SK-N-DZ (cell line): ENCODE data around the gene TIAM2. TPM values are rescaled to one million over a fixed set of nuclear protein-coding genes. Genes with fewer than 3 reads are reported as not detected.
"Not testable (repeated sequence)": the region's sequence is repeated elsewhere in the genome, so short reads cannot be mapped to it uniquely, and the experiment has no call there.

Source experiments
- DNase-seq: peaks from one replicate; pipeline ENCODE4 v3.0.0-alpha.2; 2015; ENCODE audit warnings: low spot score
- polyA plus RNA-seq, 2 experiments: library from polyadenylated mRNA; depleted of rRNA; stranded (reverse); fragments of >200 nt; gene quantifications; 2 replicates each; pipeline ENCODE4 v1.2.3, GENCODE V29; 2014

TIAM2 gene
- 9.5 and 23.2 TPM in 2 replicates for polyA plus RNA-seq (2014; cell fraction: cytosol; rRNA removed)
- 18.6 and 28.3 TPM in 2 replicates for polyA plus RNA-seq (2014; cell fraction: nucleus; rRNA removed)

DNA sequence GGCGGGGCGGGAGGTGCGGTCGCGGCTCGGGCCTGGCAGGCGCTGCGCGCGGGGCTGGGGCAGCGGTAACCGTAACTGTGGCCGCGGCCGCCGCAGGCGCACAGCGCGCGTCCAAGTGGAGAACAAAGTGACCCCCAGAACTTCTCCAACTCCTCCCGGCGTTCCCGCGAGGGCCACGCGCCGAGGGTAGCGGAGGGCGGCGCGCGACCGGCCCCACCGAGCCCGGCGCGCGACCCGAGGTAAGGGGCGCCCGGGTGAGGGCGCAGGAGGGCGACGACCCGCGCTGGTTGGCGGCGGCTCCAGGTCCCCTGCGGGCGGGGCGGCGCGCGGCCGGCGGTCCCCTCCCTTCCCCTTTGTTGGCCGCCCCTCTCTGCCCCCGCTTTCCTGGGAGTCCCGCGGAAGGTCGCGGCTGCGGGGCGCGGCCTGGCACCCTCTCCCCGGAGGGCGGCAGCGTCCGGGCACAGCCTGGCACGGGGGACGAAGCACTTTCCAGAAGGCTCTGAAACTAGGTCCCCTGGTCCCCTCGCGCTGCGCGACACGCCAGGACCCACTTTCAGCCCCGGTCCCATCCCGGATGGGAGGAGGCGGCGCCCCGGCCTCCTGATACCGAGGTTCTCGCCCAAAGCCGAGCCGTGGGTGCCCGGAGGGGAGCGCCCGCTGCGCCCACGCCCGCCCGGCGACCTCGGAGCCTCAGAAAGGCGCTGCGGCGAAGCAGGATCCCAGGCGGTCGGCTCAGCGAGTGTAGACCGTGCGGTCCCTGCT lies at the start of gene TIAM2:
Gene TIAM2 (plus strand): TSS at position 62 of the 762 bp plus-strand sequence. CDS start 133,909 bp downstream, outside the sequence.
- peak; percentile 47 for DNase-seq

- no peak for DNase-seq
Observed at GRCh38 chr6:154950979-154951344, 44.2 kb upstream of the TIAM2 start.

DNA sequence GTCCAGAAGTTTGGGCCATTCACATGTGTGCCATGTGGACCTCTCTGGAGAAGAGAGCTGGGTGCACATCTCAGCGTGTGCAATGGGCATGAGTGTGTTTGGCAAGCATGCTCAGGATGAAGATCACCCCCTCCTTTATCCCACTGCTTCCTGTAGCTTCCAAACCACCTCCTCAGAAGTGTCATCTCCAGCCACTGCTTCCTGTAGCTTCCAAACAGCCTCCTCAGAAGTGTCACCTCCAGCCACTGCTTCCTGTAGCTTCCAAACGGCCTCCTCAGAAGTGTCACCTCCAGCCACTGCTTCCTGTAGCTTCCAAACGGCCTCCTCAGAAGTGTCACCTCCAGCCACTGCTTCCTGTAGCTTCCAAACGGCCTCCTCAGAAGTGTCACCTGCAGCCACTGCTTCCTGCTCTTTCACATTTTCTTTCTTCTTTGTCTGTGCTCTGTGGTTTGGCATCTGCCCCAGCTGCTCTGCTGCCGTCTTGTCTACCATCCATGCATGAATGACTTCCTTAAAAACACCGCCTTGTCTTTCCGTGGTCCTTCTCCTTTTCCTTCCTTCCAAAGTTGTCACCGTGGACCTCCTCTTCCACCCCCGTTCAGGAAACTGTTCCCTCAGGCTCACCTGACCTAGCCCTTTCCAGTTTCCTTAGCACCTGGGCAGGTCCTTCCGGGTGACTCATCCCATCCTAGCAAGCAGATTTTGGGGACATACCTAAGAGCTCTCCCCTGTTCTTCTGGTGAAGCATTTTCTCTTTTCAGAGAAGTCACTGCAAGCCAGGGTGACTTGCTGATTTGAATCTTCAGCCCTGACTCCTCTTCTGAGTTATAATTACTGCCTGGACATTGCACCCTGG lies 43.5 kb upstream of the TIAM2 start:
- DNase-seq, result no peak

DNA sequence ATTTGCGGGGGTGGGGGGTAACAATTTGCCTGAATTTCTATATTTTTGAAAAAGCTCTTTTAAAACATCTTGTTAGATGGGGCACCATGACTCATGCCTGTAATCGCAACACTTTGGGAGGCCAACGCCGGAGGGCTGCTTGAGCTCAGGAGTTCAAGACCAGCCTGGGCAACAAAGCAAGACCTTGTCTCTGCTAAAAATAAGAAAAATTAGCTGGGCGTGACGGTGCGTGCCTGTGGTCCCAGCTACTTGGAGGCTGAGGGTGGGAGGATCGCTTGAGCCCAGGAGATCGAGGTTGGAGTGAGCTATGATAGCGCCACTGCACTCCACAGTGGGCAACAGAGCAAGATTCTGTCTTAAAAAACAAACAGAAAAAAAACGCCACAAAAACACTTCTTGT lies 41.5 kb upstream of the TIAM2 start:
- DNase-seq, result no peak

GRCh38 chr6:154954347-154954746 lies 40.8 kb upstream of the TIAM2 start:
- no peak for DNase-seq

DNA sequence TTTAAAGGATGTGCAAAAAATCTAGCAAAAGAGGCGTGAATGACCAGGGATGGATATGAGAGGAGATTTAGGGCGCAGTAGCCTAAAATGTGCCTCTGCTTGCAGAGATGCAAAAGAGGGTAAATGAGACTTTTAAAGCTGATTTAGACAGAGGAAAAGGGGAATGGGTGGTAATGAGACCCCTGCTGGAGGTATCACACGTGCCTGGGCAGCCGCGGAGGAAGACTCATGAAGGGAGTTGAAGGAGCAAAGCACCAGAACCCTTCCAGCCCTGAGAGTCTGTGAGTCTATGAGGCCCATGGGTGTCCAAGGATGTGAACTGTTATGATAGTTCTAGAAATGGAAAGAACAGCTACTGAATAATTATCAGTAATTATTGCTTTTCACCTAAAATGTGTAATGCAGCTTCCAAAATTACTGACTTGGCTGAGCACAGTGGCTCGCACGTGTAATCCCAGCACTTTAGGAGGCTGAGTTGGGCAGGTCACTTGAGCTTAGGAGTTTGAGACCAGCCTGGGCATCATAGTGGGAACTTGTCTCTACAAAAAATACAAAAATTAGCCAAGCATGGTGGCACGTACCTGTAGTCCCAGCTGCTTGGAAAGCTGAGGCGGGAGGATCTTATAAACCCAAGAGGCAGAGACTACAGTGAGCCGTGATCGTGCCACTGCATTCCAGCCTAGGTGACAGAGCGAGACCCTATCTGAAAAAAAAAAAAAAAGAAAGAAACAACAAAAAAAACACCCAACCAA lies 38.2 kb upstream of the TIAM2 start:
- no peak for DNase-seq

DNA sequence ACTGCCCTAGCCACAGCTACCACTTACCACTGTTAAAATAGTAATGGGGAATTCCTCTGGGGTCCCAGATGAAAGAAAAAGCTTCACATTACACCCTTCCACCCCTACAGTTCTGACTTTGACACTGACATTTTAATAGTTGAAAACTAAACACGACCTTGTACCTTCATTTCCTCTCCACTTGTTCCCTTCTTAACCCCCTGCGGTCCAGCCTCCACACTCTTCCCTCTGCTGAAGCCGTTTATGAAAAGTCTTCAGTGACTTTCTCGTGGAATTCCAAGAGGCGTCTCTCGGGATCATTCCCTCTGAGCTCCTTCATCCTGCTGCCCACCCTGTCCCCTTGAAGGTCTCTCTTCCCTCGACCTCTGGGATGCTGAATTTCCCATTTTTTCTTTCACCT lies 36.6 kb upstream of the TIAM2 start:
- no peak for DNase-seq

DNA sequence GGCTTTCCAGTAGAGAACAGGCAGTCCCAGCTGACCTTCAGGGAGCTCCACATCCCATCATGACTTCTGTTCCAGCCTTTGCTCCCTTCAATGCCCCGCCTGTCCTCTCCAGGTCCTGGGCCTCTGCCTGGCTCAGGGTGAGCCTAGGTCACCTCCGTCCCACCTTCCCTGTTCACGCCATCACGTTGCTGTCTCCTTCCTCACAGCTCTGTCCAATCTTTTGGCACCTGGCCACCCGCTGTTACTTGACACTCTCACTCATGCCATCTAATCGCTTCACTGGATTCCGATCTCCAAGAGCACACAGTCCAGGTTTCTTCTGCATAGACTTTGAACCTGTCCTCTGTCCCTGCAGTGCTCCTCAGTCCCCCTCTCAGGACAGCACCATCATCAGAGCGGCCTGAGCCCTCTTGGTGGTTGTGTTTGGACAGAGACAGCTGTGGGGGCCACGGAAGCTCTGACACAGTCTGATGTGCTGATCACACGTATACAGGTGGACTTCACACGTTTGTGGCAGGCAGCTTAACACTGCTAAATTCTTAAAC lies 34.7 kb upstream of the TIAM2 start:
- DNase-seq, result no peak

GRCh38 chr6:154960854-154961530 lies 34.1 kb upstream of the TIAM2 start:
- DNase-seq, result no peak

GRCh38 chr6:154962753-154963152 lies 32.4 kb upstream of the TIAM2 start:
- DNase-seq, result no peak

GRCh38 chr6:154966065-154966770 lies 28.9 kb upstream of the TIAM2 start:
- not testable (repeated sequence) for DNase-seq

- DNase-seq, result no peak
Observed at GRCh38 chr6:154969796-154970195, 25.3 kb upstream of the TIAM2 start.

DNA sequence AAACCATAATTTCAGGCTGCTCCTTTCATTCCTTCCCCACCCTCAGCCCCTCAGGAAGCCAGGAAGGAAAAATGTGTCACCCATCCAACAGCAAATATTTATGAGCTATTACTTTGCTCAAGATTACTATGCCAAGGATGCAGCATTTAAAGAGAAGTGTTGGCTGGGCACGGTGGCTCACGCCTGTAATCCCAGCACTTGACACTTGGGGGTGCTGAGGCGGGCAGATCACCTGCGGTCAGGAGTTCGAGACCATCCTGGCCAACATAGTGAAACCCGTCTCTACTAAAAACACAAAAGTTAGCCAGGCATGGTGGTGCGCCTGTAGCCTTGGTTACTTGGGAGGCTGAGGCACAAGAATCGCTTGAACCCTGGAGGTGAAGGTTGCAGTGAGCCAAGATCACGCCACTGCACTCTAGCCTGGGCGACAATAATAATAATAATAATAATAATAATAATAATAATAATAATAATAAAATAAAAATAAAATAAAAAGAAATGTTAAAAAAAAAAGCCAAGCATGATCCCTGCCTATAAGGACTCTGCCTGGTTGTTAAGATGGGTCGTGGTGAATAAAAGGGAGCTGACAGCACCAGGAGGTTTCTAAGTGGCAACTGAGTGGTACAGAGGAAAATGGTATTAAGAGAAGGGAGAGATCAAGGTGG lies 20.5 kb upstream of the TIAM2 start:
- no peak for DNase-seq

DNA sequence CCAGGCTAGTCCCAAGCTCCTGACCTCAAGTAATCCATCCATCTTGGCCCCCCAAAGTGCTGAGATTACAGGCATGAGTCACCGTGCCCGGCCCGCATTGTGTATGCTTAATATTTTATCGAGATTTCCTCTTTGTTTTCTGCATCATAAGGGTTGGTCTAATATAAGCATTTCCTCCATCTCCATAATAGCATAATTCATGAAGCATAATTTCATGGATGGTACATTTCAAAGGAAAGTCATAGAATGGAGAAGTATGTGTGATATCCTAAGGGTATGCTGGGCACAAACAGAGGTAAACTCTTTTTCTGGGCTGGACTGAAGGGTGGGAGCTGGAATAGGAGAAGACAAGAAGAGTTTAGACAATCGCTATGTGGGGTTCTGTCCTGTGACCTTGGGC lies 17.5 kb upstream of the TIAM2 start:
- DNase-seq, result no peak

DNA sequence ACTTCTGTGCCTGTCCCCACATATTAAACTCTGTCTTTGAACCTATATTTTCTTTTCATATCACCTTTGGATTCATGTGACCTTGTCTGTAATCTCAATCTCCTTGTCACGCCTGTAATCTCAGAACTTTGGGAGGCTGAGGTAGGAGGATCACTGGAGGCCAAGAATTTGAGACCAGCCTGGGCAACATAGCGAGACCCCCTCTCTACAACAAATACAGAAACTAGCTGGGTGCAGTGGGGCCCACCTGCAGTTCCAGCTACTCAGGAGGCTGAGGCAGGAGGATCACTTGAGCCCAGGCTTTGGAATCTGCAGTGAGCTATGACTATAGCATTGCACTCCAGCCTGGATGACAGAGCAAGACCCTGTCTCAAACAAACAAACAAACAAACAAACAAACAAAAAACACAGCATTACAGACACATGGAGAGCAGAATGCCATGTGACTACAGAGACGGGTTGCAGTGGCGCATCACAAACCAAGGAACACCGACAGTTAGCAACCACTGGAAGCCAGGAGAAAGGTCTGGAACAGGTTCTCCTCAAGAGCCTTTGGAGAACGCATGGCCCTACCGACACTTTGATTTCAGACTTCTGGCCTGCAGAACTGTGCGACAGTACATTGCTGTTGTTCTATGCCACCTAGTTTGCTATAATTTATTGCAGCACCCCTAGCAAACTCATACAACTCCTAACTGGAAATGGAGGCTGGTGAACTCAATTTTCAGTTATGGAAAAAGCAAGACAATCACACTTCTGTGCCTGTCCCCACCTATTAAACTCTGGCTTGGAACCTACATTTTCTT lies 14.6 kb upstream of the TIAM2 start:
- no peak for DNase-seq

- DNase-seq, result no peak
Observed at GRCh38 chr6:154981079-154981870, 13.8 kb upstream of the TIAM2 start.

- DNase-seq, result no peak
Observed at GRCh38 chr6:154984146-154984545, 11.0 kb upstream of the TIAM2 start.

GRCh38 chr6:154986787-154987235 lies 8.3 kb upstream of the TIAM2 start:
- DNase-seq, result no peak
